Hepatic stellate cell (primary cell): Measurements from ENCODE around the gene EID2B.
A peak's percentile ranks its signal among the peaks of the same experiment; 100 is the strongest.

Experiments used
- DNase-seq: peaks from one replicate; pipeline ENCODE4 v3.0.0; 2011; ENCODE audit warnings: low spot score

Gene EID2B

GRCh38 chr19:39531834-39532232, 819 bp downstream of the EID2B start:
- no peak for DNase-seq

- no peak for DNase-seq
Observed at GRCh38 chr19:39525205-39525604, 7.4 kb downstream of the EID2B start.

GRCh38 chr19:39524495-39524894, 8.2 kb downstream of the EID2B start:
- DNase-seq, result no peak

GRCh38 chr19:39520541-39521484, 11.8 kb downstream of the EID2B start:
- DNase-seq, result no peak

GRCh38 chr19:39518975-39519374, 13.7 kb downstream of the EID2B start:
- DNase-seq, result no peak

GRCh38 chr19:39518458-39518857, 14.2 kb downstream of the EID2B start:
- DNase-seq, result no peak

- DNase-seq, result no peak
Observed at GRCh38 chr19:39517432-39517831, 15.2 kb downstream of the EID2B start.

- no peak for DNase-seq
Observed at GRCh38 chr19:39516270-39516669, 16.4 kb downstream of the EID2B start.

GRCh38 chr19:39515551-39516191, 17.0 kb downstream of the EID2B start:
- no peak for DNase-seq

- no peak for DNase-seq
Observed at GRCh38 chr19:39514840-39515550, 17.7 kb downstream of the EID2B start, which contains the start of gene SELENOV. Gene SELENOV (plus strand): TSS chr19:39515139. CDS start chr19:39515213, 74 bp downstream.

GRCh38 chr19:39512988-39513387, 19.7 kb downstream of the EID2B start:
- no peak for DNase-seq

GRCh38 chr19:39509233-39509632, 23.4 kb downstream of the EID2B start:
- DNase-seq, result no peak

- DNase-seq, result no peak
Observed at GRCh38 chr19:39508629-39509028, 24.0 kb downstream of the EID2B start.

GRCh38 chr19:39507715-39508364, 24.8 kb downstream of the EID2B start:
- DNase-seq, result no peak

GRCh38 chr19:39506944-39507714, 25.5 kb downstream of the EID2B start:
- DNase-seq, result peak; percentile 63

- DNase-seq, result no peak
Observed at GRCh38 chr19:39506598-39506943, 26.1 kb downstream of the EID2B start.

- DNase-seq, result peak; percentile 92
Observed at GRCh38 chr19:39502640-39503417, 29.8 kb downstream of the EID2B start.

GRCh38 chr19:39501340-39501739, 31.3 kb downstream of the EID2B start:
- no peak for DNase-seq

- DNase-seq, result no peak
Observed at GRCh38 chr19:39500543-39500942, 32.1 kb downstream of the EID2B start.

GRCh38 chr19:39499932-39500331, 32.7 kb downstream of the EID2B start:
- no peak for DNase-seq
